ENCODE measurements around the gene TXNRD1.

DNA sequence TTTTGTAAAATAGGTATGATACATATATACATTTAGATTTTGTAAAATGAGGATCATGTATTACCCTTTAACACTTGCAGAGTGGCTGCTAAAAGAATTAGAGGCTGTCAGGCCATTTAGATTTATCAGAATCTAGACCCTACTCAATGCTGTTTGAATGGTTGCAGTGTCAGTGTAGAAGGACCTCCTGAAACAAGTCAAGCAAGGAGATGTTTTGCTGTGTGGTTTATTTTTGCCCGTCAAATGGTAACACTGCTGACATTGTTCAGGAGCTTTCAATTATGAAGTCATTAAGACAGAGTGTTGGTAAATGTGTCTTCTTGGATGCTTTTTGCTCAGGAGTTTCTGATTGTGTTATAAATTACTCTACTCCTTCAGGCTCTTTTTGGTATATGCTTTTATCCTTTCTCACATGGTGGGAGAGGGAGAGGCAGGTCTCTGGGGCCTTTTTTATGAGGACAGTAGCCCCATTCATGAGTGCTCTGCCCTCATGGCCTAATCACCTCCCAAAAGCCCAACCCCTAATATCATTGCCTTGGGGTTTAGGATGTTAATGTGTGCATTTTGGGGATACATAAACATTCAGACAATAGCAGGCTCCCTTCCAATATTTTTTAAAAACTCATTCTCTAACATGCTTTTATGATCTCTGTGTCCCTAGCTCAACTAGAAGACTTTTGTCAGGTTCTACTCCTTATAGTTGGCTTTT is 104.5 kb downstream of the TXNRD1 start:
- TF ChIP-seq POLR2A (IDR thresholded peaks at IDR 0.05) (no peak), POLR2AphosphoS5 (IDR thresholded peaks at IDR 0.05) (no peak)
- TF ChIP-seq, protein P1, sequence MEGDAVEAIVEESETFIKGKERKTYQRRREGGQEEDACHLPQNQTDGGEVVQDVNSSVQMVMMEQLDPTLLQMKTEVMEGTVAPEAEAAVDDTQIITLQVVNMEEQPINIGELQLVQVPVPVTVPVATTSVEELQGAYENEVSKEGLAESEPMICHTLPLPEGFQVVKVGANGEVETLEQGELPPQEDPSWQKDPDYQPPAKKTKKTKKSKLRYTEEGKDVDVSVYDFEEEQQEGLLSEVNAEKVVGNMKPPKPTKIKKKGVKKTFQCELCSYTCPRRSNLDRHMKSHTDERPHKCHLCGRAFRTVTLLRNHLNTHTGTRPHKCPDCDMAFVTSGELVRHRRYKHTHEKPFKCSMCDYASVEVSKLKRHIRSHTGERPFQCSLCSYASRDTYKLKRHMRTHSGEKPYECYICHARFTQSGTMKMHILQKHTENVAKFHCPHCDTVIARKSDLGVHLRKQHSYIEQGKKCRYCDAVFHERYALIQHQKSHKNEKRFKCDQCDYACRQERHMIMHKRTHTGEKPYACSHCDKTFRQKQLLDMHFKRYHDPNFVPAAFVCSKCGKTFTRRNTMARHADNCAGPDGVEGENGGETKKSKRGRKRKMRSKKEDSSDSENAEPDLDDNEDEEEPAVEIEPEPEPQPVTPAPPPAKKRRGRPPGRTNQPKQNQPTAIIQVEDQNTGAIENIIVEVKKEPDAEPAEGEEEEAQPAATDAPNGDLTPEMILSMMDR (IDR thresholded peaks at IDR 0.05 in 8 of 11, conservative IDR thresholded peaks at IDR 0.05 in 3 of 11) = no peak

Data from spleen (tissue), 7 donors.